PC-9 (cell line): ENCODE data around the gene FBRSL1. TPM values are rescaled to one million over a fixed set of nuclear protein-coding genes. Genes with fewer than 3 reads are reported as not detected.

ENCODE experiments used
- BruUV-seq: library from RNA; stranded (reverse); fragments of 400-500 nt; replicated peaks from 2 replicates; lab custom pipeline; 2021; lab: Mats Ljungman, UMichigan
- CTCF ChIA-PET: fragments of 300-600 bp; sonication (Branson Sonifier 250); formaldehyde crosslinking; loops from one replicate; lab custom pipeline; 2022; ENCODE audit warnings: antibody characterized with exemption; lab: Charles Lee
- POLR2A ChIA-PET: fragments of 300-600 bp; sonication (Branson Sonifier 250); formaldehyde crosslinking; loops from one replicate; lab custom pipeline; 2022; ENCODE audit warnings: antibody characterized with exemption; ENCODE audit not compliant: unreplicated experiment; lab: Charles Lee
- DNase-seq, 2 experiments: peaks; one replicate each; pipeline versions ENCODE4 v3.0.0 to v3.0.0-alpha.2; 2015 to 2022; ENCODE audit warnings: mixed read lengths in 1 of 2
- H2AFZ ChIP-seq: fragments of 200-600 bp; sonication (generic); 2 replicates; pipeline ENCODE4 v1.8.1; 2017; ENCODE audit warnings: antibody characterized with exemption
- H3F3A ChIP-seq: fragments of 200-600 bp; sonication (generic); 2 replicates; pipeline ENCODE4 v1.8.1; 2017; ENCODE audit warnings: antibody characterized with exemption, mild to moderate bottlenecking, low read depth; ENCODE audit not compliant: insufficient read depth
- H3K27ac ChIP-seq: fragments of 200-600 bp; sonication (generic); 2 replicates; pipeline ENCODE4 v1.6.1; 2016; ENCODE audit warnings: mixed run types
- H3K27me3 ChIP-seq: fragments of 200-600 bp; sonication (generic); 2 replicates; pipeline ENCODE4 v1.6.1; 2016; ENCODE audit warnings: low read depth, mixed run types; ENCODE audit not compliant: insufficient read depth
- H3K36me3 ChIP-seq: fragments of 200-600 bp; sonication (generic); 2 replicates; pipeline ENCODE4 v1.6.1; 2016; ENCODE audit warnings: low read depth, mixed run types
- H3K4me1 ChIP-seq: fragments of 200-600 bp; sonication (generic); replicated peaks from 2 replicates; pipeline ENCODE4 v1.6.1; 2016; ENCODE audit warnings: mixed run types; ENCODE audit not compliant: insufficient read depth
- H3K4me2 ChIP-seq: fragments of 200-600 bp; sonication (generic); 2 replicates; pipeline ENCODE4 v1.6.1; 2017; ENCODE audit warnings: mixed run types
- H3K4me3 ChIP-seq: fragments of 200-600 bp; sonication (generic); 2 replicates; pipeline ENCODE4 v1.6.1; 2016; ENCODE audit warnings: mixed run types
- H3K79me2 ChIP-seq: fragments of 200-600 bp; sonication (generic); 2 replicates; pipeline ENCODE4 v1.6.1; 2017; ENCODE audit warnings: low read depth, mixed run types
- H3K9me2 ChIP-seq: fragments of 200-600 bp; sonication (generic); 2 replicates; pipeline ENCODE4 v1.8.1; 2017; ENCODE audit warnings: mild to moderate bottlenecking; ENCODE audit not compliant: insufficient read depth
- H3K9me3 ChIP-seq: fragments of 200-600 bp; sonication (generic); 2 replicates; pipeline ENCODE4 v1.8.1; 2016; ENCODE audit warnings: low read depth; ENCODE audit not compliant: insufficient read depth
- H4K20me1 ChIP-seq: fragments of 200-600 bp; sonication (generic); 2 replicates; pipeline ENCODE4 v1.8.1; 2017; ENCODE audit not compliant: insufficient read depth
- CTCF ChIP-seq: fragments of 200-600 bp; sonication (generic); conservative IDR thresholded peaks from 2 replicates; pipeline ENCODE4 v1.6.1; 2017; ENCODE audit warnings: mixed run types, antibody characterized with exemption, mild to moderate bottlenecking, moderate library complexity
- EZH2 ChIP-seq: fragments of 200-600 bp; sonication (generic); IDR thresholded peaks from 2 replicates; pipeline ENCODE4 v1.8.0; 2017; ENCODE audit warnings: antibody characterized with exemption, low read depth
- intact Hi-C: fragments of 100-400 bp; cut with micrococcal nuclease; formaldehyde crosslinking; loops from one replicate; pipeline ENCODE4 v1.10.0; 2022; ENCODE audit not compliant: unreplicated experiment
- total RNA-seq: library from RNA; stranded (reverse); gene quantifications from 2 replicates; pipeline ENCODE4 v1.2.3, GENCODE V29; 2021

FBRSL1 gene
- total RNA-seq, 1 experiment from 2014 or later, result 59.5 TPM

- Histone ChIP-seq H3K27me3 (no peaks in the 10 kb centered on the region), H3K4me3 (no peak overlapping the region), H3K9me2 (no peaks in the 10 kb centered on the region), H3F3A (peaks cover 10% of the 10 kb centered on the region), H4K20me1 (peaks cover 100% of the 10 kb centered on the region), H3K27ac (no peak overlapping the region), H3K4me1 (peaks cover 34% of the 10 kb centered on the region), H2AFZ (no peak overlapping the region), H3K36me3 (no peaks in the 10 kb centered on the region), H3K4me2 (no peak overlapping the region), H3K79me2 (peaks cover 81% of the 10 kb centered on the region), H3K9me3 (no peaks in the 10 kb centered on the region)
- no TSS peak for BruUV-seq
- no peak for DNase-seq
- intact Hi-C loops, result no loop called here
- CTCF ChIA-PET, result no interaction called here
- POLR2A ChIA-PET, result no interaction called here
- no peak for TF ChIP-seq EZH2
- TF ChIP-seq CTCF, result no peak
Measured at GRCh38 chr12:132496710-132497109, 6.8 kb downstream of the FBRSL1 start.

GRCh38 chr12:132497514-132498405 lies 7.8 kb downstream of the FBRSL1 start:
- Histone ChIP-seq H3F3A (peaks cover 10% of the 10 kb centered on the region), H3K4me3 (no peak overlapping the region), H3K79me2 (peaks cover 75% of the 10 kb centered on the region), H3K27ac (no peak overlapping the region), H3K36me3 (no peaks in the 10 kb centered on the region), H4K20me1 (peaks cover 97% of the 10 kb centered on the region), H3K27me3 (no peaks in the 10 kb centered on the region), H2AFZ (no peak overlapping the region), H3K9me3 (no peaks in the 10 kb centered on the region), H3K4me2 (no peak overlapping the region), H3K9me2 (no peaks in the 10 kb centered on the region), H3K4me1 (peaks cover 25% of the 10 kb centered on the region)
- BruUV-seq, result no TSS peak
- DNase-seq, result no peak
- TF ChIP-seq CTCF (no peak), EZH2 (no peak)
- ChIA-PET POLR2A (no interaction called here), CTCF (no interaction called here)
- intact Hi-C loops, result no loop called here

GRCh38 chr12:132498931-132499330 lies 9.0 kb downstream of the FBRSL1 start:
- no peak for TF ChIP-seq EZH2
- no peak for TF ChIP-seq CTCF
- H3K27ac ChIP-seq, result no peak overlapping the region
- CTCF ChIA-PET, result no interaction called here

More at GRCh38 chr12:132498931-132499330, 9.0 kb downstream of the FBRSL1 start:
- Histone ChIP-seq H3K9me2 (no peaks in the 10 kb centered on the region), H2AFZ (no peak overlapping the region), H3K27me3 (no peaks in the 10 kb centered on the region), H3K79me2 (peaks cover 71% of the 10 kb centered on the region), H3K9me3 (no peaks in the 10 kb centered on the region), H3K4me1 (peaks cover 14% of the 10 kb centered on the region), H4K20me1 (peaks cover 97% of the 10 kb centered on the region), H3K4me3 (no peak overlapping the region), H3F3A (peaks cover 10% of the 10 kb centered on the region), H3K36me3 (no peaks in the 10 kb centered on the region), H3K4me2 (no peak overlapping the region)
- no TSS peak for BruUV-seq
- DNase-seq, result no peak
- intact Hi-C loops, result no loop called here
- POLR2A ChIA-PET, result no interaction called here
